Suprapubic skin (tissue), 4 donors: ENCODE results near the gene HDLBP. TPM values are rescaled to one million over a fixed set of nuclear protein-coding genes. Genes with fewer than 3 reads are reported as not detected.

Source experiments
- DNase-seq, 2 donors: peaks; one replicate each; pipeline ENCODE4 v3.0.0-alpha.2; 2019; ENCODE audit warnings: low spot score in 2 of 2
- H3K27ac ChIP-seq: fragments of 200-600 bp; sonication (generic); one replicate; pipeline ENCODE4 v1.5.1; 2019
- H3K27me3 ChIP-seq: fragments of 200-600 bp; sonication (generic); one replicate; pipeline ENCODE4 v1.5.1; 2019
- H3K36me3 ChIP-seq: fragments of 200-600 bp; sonication (generic); one replicate; pipeline ENCODE4 v1.5.1; 2019
- H3K4me1 ChIP-seq: fragments of 200-600 bp; sonication (generic); one replicate; pipeline ENCODE4 v1.5.1; 2019
- H3K4me3 ChIP-seq: fragments of 200-600 bp; sonication (generic); one replicate; pipeline ENCODE4 v1.5.1; 2019; ENCODE audit warnings: mild to moderate bottlenecking
- H3K9me3 ChIP-seq: fragments of 200-600 bp; sonication (generic); one replicate; pipeline ENCODE4 v1.5.1; 2019
- CTCF ChIP-seq, 2 donors: fragments of 200-600 bp in 1 of 2; fragments of 450-650 bp in 1 of 2; sonication (generic) in 1 of 2; IDR thresholded peaks; one replicate each; pipeline ENCODE4 v1.5.1; 2016 to 2019; ENCODE audit warnings: antibody characterized with exemption in 2 of 2, mild to moderate bottlenecking in 1 of 2, moderate library complexity in 1 of 2
- EP300 ChIP-seq: sonication (generic); formaldehyde crosslinking; IDR thresholded peaks from one replicate; pipeline ENCODE4 v1.6.1; 2017; ENCODE audit warnings: antibody characterized with exemption
- POLR2A ChIP-seq, 2 donors: fragments of 450-650 bp; IDR thresholded peaks; one replicate each; pipeline ENCODE4 v1.6.1; 2017; ENCODE audit warnings: antibody characterized with exemption in 2 of 2, mild to moderate bottlenecking in 2 of 2, moderate library complexity in 2 of 2
- POLR2AphosphoS5 ChIP-seq, 3 donors: sonication (generic); formaldehyde crosslinking; IDR thresholded peaks; one replicate each; pipeline ENCODE4 v1.6.1; 2017; ENCODE audit warnings: antibody characterized with exemption in 3 of 3
- WGBS: methylation state at CpG from one replicate; pipeline ENCODE4 v1.1.5; 2018; 5-methylcytosine and 5-hydroxymethylcytosine counted together
- total RNA-seq, 4 donors: library from RNA; depleted of rRNA; stranded (reverse); fragments of >200 nt; gene quantifications; one replicate each; pipeline ENCODE4 v1.1.0, GENCODE V29; 2016

HDLBP gene
- total RNA-seq, 4 donors from 2014 or later: 263 to 400 (median 287) TPM

GRCh38 chr2:241252778-241253475 is 62.5 kb downstream of the HDLBP start:
- no peak for DNase-seq
- Histone ChIP-seq H3K27me3 (no peaks in the 10 kb centered on the region), H3K27ac (no peak overlapping the region), H3K9me3 (no peaks in the 10 kb centered on the region), H3K36me3 (peaks cover 96% of the 10 kb centered on the region), H3K4me1 (no peaks in the 10 kb centered on the region), H3K4me3 (no peak overlapping the region)
- 91% methylated on average over 13 of the region's 14 CpGs for WGBS
- TF ChIP-seq POLR2A (IDR thresholded peaks at IDR 0.05) (no peak), POLR2AphosphoS5 (IDR thresholded peaks at IDR 0.05) (no peak), CTCF (IDR thresholded peaks at IDR 0.05) (no peak)

GRCh38 chr2:241249654-241250053 is 65.8 kb downstream of the HDLBP start:
- WGBS: 97% methylated on average over 14 of the region's 14 CpGs
- Histone ChIP-seq H3K4me3 (no peak overlapping the region), H3K36me3 (peaks cover 100% of the 10 kb centered on the region), H3K4me1 (no peaks in the 10 kb centered on the region), H3K9me3 (no peaks in the 10 kb centered on the region), H3K27ac (no peak overlapping the region), H3K27me3 (no peaks in the 10 kb centered on the region)
- no peak for DNase-seq
- TF ChIP-seq EP300: no peak
- TF ChIP-seq POLR2A (IDR thresholded peaks at IDR 0.05): no peak
- TF ChIP-seq POLR2AphosphoS5 (IDR thresholded peaks at IDR 0.05): no peak
- TF ChIP-seq CTCF (IDR thresholded peaks at IDR 0.05): no peak

DNA sequence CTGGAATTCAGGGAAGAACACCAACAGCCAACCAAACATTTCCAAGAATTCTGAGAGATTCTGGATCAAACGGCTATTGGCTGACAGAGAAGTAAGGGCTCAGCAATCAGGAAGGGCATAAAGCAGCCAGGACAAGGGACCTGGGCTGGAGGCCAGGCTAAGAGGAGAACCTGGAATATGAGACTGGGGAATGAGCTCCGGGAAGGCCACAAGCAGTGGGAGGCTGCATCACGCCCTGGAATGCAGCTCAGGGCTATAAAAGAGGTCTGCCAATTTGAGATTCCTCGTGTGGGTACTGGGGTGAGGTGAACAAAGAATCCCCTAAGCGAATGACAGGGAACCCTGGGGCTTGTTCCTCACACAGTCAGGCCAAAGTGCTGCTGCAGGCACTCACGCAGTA is 66.6 kb downstream of the HDLBP start:
- Histone ChIP-seq H3K9me3 (no peaks in the 10 kb centered on the region), H3K36me3 (peaks cover 100% of the 10 kb centered on the region)
- WGBS: 66% methylated on average over 6 of the region's 6 CpGs

DNA sequence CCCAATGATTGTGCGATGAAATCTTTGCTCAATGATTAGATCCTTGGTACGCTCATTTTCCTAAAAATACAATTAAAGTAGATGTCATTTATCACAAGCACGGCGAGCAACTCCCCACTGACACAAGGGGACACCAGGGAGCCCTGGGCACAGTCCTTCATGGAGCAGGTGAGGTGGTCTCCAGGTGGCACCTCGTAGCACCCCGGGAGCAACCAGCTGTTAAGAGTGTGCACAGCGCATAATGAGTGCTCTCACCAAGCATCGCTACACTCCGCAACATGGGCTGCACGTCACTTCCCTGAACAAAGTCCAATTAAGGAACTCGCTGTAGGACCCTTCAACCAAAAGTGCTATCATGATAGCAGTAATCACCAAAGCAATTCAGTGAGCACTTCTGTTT is 67.2 kb downstream of the HDLBP start:
- Histone ChIP-seq H3K36me3 (peaks cover 100% of the 10 kb centered on the region), H3K4me3 (no peak overlapping the region), H3K4me1 (no peaks in the 10 kb centered on the region), H3K9me3 (no peaks in the 10 kb centered on the region), H3K27me3 (no peaks in the 10 kb centered on the region), H3K27ac (no peak overlapping the region)
- no peak for DNase-seq
- TF ChIP-seq POLR2A (IDR thresholded peaks at IDR 0.05) (no peak), CTCF (IDR thresholded peaks at IDR 0.05) (no peak), EP300 (no peak), POLR2AphosphoS5 (IDR thresholded peaks at IDR 0.05) (no peak)
- 97% methylated on average over 11 of the region's 11 CpGs for WGBS

More for the DNA sequence above, 66.6 kb downstream of the HDLBP start:
- Histone ChIP-seq H3K4me1 (no peaks in the 10 kb centered on the region), H3K27ac (no peak overlapping the region), H3K4me3 (no peak overlapping the region), H3K27me3 (no peaks in the 10 kb centered on the region)
- TF ChIP-seq EP300 (no peak), POLR2AphosphoS5 (IDR thresholded peaks at IDR 0.05) (no peak), CTCF (IDR thresholded peaks at IDR 0.05) (no peak), POLR2A (IDR thresholded peaks at IDR 0.05) (no peak)
- no peak for DNase-seq

GRCh38 chr2:241244368-241244767 is 71.1 kb downstream of the HDLBP start:
- TF ChIP-seq POLR2A (IDR thresholded peaks at IDR 0.05) (no peak), EP300 (no peak), POLR2AphosphoS5 (IDR thresholded peaks at IDR 0.05) (no peak), CTCF (IDR thresholded peaks at IDR 0.05) (no peak)
- 95% methylated on average over 6 of the region's 6 CpGs for WGBS
- Histone ChIP-seq H3K27me3 (no peaks in the 10 kb centered on the region), H3K4me1 (no peaks in the 10 kb centered on the region), H3K27ac (no peak overlapping the region), H3K9me3 (no peaks in the 10 kb centered on the region), H3K36me3 (peaks cover 98% of the 10 kb centered on the region), H3K4me3 (no peak overlapping the region)
- no peak for DNase-seq
